Cerebellar nuclear complex (tissue), 1 donor: ENCODE measurements around the gene CFAP221.

Experiments
- DNase-seq, 2 experiments: peaks; one replicate each; lab custom pipeline; 2025; lab: John Stamatoyannopoulos, UW

CFAP221 gene

DNA sequence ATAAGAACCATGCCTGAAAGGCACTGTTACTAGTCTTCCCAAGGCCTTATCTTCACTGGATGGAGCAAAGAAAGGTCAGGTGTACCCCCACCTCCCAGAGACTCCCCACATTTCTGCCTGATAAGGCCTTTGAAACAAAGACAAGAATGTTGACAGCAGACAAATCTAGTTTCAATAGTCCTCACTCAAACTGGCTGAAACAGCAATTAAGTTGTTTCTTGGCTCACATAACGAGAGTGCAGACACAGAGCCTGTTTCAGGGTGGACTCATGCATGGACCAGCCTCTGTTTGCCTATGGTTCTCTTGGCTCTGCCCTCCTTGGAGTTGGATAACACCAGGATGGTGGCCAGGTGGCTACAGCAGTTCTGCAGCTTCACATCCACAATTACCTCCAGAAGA lies 7.5 kb upstream of the CFAP221 start:
- DNase-seq: no peak

DNA sequence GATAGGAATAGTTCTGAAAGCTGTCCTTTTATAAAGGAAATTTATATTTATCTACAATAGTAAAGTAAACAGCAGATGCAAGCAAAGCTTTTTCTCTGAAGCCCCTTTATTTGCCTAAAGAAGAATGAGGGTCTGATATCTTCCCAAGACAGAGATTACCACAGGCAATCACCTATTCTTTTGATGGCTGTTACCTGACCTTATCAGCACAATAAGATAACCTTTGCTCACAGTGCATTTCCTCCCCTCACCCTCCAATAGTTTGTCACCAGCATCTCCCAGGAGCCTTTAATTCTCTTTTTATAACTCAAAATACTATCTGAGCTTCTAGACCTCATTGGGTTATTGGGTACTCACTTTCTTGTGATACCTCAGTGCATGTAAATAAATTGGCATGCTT lies 6.5 kb upstream of the CFAP221 start:
- no peak for DNase-seq

GRCh38 chr2:119541476-119541875 lies 2.8 kb upstream of the CFAP221 start:
- DNase-seq: no peak

DNA sequence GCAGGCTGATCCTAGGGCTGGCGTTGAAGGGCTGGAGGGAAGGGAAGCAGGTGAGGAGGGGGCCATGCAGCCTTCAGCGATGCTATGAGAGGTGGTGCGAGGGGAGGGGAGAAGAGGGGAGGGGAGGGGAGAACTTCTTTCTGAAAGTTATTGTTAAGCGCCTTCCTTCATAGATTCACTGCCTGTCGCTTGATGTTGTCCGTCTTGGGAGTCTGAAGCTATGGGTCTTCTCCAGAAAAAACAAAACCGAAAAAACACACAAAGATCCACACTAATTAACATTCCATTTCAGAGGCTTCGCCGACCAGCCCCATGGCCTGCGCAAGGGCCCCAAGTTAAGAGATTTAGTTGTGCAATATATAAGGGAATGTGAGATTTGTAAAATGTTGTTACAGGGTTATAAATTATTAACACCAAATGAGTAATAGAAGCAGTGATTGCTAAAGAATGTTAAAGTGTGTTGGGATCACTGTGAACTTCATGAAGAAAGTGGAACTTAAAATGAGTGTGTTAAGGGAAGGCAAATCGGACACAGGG lies 758 bp downstream of the CFAP221 start:
- DNase-seq: no peak

- no peak for DNase-seq
Observed at GRCh38 chr2:119545754-119546446, 1.7 kb downstream of the CFAP221 start.

GRCh38 chr2:119546447-119546767 lies 2.2 kb downstream of the CFAP221 start:
- DNase-seq: no peak

- no peak for DNase-seq
Observed at GRCh38 chr2:119548516-119549120, 4.4 kb downstream of the CFAP221 start.

DNA sequence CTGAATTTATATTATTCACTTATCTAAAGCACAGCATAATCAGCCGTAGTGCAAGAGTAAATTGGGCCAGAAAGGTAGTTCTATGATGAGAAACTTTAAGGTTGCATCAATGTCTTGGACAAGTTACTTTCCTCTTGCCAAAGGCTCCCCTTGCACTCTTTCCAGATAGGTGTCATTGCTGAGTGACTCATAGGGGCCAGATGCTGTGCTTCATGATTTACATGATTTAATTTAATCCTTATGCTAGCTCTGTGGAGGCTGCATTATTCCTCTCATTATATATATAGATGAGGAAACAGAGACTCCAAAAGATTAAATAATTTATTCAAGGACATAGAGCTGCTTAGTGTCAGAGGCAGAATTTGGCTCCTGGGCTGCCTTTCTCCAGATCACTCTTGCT lies 5.0 kb downstream of the CFAP221 start:
- DNase-seq: no peak

GRCh38 chr2:119550346-119550745 lies 6.1 kb downstream of the CFAP221 start:
- DNase-seq: no peak

DNA sequence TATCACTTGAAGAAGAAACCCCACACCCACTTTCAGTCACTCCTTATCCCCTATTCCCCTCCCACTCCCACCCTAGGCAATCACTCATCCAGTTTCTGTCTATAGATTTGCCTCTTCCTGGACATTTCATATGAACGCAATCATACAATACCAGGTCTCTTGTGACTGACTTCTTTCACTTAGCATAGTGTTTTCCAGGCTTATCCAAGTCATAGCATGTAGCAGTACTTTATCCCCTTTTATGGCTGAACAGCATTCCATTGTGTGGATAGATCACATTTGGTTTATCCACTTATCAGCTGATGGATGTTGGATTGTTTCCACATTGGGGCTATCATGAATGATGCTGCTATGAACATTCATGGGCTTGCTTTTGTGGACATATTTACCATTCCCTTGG lies 6.6 kb downstream of the CFAP221 start:
- no peak for DNase-seq

DNA sequence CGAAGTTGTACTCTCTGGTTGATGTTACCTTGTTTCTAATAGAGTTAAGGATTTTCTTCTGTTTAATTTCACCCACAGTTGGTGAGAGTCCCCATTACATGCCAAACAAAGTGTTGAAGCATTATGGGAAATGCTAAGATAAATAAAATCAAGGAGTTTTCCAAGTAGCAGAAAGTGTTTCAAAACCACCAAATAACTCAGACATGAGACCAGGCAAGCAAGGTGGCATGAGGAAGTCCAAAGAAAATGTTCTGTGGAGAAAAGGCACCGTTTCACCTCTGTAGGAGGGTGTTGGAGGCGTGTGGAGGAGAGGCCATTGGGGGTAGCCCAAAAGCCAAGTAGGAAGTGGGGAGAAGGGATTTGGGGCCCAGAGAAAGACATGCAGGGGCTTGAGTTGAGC lies 8.7 kb downstream of the CFAP221 start:
- no peak for DNase-seq

- no peak for DNase-seq
Observed at GRCh38 chr2:119553687-119554344, 9.6 kb downstream of the CFAP221 start.

DNA sequence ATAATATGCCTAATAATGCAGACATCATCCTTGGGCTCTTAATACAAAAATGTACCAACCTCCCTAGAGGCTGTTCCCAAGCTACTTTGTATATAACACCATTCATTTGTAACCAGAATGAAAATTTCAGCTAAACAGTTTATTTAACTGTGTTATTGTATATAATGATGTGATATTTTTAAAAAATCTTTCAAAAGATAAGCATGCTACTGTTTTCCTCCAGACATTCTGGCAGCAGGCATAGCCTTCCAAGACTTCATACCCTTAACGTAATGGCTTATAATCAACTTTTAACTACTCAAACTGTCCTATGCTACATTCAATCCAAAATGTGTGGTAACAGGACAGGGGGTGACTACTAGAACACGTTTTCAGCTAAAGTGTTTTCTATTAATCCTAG lies 21.2 kb downstream of the CFAP221 start:
- no peak for DNase-seq

DNA sequence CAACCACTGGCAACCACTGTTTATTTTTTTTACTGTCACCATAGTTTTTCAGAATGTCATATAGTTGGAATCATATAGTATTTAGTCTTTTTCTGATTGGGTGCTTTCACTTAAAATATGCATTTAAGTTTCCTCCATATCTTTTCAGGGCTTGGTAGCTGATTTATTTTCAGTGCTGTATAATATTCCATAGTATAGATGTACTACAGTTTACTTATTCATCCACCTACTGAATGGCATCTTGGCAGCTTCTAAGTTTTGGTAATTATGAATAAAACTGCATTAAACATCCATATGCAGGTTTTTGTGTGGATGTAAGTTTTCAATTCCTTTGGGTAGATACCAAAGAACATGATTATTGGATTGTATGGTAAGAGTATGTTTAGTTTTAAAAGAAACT lies 23.0 kb downstream of the CFAP221 start:
- DNase-seq: no peak

- DNase-seq: no peak
Observed at GRCh38 chr2:119574108-119574815, 30.0 kb downstream of the CFAP221 start.

- DNase-seq: no peak
Observed at GRCh38 chr2:119574864-119575263, 30.6 kb downstream of the CFAP221 start.

DNA sequence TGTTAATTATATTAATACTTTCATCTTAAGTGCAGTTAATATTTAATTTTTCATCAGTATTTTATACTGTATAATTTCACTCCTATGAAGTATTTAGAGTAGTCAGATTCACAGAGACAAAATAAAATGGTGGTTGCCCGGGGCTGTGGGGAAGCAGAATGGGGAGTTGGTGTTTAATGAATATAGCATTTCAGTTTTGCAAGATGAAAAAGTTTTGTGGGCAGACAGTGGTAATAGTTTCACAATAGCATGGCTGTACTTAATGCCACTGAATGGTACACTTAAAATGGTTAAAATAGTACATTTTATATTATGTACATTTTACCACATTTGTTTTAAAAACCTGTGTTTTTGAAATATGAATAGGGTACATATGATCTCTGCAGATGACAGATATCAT lies 31.2 kb downstream of the CFAP221 start:
- DNase-seq: no peak

DNA sequence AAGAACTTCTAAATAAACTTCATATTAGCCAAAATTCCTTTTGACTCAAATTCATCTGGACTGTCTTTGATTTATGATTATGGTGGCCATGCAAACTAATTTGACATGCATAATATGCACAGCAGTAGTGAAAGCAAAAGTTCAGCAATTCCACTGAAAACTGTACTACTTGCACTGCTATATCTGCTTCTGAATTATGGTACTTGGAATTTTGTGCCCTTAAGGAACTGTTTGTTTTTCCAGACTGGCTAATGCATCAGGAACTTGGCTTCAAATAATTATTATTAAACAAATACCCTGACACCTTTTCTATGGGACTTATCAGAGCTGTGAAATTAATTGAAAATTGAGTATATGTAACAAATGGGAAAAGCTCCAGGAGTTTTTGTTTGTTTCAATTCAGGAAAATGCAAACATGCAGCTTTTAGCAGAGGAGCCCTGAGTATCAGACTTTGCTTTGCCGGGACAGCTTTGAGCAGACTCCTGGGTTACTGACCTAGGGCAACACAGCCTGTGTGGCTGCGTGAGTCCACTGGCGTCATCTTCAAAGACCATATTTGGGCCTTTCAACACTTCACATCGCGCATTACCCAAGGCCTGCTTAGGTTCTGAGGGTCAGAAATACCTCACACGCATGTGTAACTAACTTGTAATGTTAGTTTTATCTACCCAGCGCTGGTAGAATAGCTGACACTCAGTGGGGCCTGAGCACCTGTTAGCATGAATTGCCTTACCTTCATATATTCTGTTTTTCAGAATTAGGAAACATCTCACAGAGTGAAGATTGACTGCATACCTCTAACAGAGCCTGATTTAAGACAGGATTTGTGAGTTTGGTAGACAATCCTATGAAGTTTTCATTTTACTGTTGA lies 35.4 kb downstream of the CFAP221 start:
- no peak for DNase-seq

DNA sequence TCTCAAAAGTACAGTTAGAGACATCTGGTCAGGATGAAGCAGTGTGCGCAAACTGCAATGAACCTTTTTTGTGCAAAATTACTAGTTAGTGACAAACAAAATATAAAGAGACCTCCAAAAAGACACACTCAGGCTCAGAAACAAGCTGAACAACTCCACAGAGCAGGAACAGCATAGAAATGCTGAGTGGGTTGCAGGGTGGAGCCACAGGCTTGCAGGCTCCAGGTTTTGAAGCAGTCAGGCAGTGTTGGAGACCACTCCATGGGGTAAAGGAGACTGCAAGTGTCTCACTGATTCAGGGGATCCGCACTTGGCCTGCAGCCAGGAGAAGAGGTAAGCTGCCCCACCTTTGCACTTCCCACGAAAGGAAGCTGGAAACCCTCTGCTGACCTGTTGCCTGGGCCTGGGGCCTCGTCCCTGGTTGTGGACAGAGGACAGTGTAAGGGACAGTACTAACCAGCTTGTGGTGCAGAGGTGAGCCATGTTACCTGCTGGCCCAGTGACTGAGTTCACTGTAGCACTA lies 36.4 kb downstream of the CFAP221 start:
- DNase-seq: no peak

DNA sequence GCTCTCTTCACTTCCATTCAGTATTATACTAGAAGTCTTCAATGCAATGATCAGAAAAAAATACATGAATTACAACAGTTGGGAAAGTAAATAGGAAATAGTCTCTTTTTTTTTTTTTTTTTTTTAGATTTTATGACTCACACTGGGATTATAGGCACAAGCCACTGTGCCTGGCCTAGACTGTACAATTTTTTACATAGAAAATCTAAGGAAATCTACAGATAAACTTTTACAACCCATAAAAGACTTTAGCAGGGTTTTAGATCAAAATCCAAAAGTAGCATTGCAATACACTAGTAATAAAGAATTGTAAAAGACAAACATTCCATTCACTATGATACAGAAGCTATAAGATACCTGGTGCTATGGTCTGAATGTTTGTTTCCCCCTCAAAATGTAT lies 39.0 kb downstream of the CFAP221 start:
- no peak for DNase-seq

DNA sequence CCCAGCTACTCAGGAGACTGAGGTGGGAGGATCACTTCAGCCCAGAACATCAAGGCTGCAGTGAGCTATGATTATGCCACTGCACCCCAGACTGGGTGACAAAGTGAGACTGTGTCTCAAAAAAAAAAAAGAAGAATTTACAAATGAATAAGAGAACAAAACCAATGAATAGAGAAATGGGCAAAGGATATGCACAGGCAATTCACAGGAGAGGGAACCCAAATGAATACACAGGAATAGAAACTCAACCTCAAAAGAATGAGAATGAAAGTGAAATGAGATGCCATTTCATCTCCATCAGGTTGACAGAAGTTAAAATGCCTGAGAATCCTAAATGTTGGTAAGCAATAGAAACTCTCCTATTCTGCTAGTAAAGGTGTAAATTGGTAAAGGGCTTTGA lies 40.2 kb downstream of the CFAP221 start:
- DNase-seq: no peak

GRCh38 chr2:119586085-119586484 lies 41.8 kb downstream of the CFAP221 start:
- no peak for DNase-seq
